ENCODE results near the gene TMEM273. TPM values are rescaled to one million over a fixed set of nuclear protein-coding genes. Genes with fewer than 3 reads are reported as not detected.
"Not testable (repeated sequence)": the region's sequence is repeated elsewhere in the genome, so short reads cannot be mapped to it uniquely, and the experiment has no call there.

Gene TMEM273
- total and polyA plus RNA-seq, 8 donors, result 0.89 to 72.9 (median 5.9) TPM

DNA sequence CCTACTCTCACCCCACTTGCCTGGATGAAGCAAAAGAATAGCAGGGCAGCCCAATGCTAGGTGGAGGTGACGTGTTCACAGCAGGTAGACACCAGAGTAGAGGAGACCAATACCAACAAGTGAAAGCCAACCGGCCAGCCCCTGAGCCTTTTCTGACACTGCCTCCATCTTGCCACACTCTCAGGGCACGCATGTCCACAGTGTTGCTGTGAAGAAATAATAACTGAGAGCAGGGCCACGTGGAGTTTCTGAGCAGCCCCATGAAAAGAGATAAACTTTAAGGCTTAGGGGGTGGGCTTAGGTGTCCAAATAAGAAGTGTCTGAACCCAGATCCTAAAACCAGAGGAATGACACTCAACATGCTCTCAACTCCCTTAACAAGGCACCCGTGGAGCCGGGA, 9.0 kb upstream of the TMEM273 start:
- H3K4me1 ChIP-seq, result no peaks in the 10 kb centered on the region
- H3K4me3 ChIP-seq, result no peak overlapping the region
- peaks cover 0 to 6% (median 0%) of the 10 kb centered on the region in 3 donors for H3K27me3 ChIP-seq
- no peak overlapping the region for H3K27ac ChIP-seq
- intact Hi-C loops (cut with DNase I; ENCODE audit: low total_unique reads), result no loop called here
- 79 to 90% (median 83%) methylated on average over 6 of the region's 6 CpGs for WGBS, 5 donors
- no peak for DNase-seq
- H3K36me3 ChIP-seq, result no peaks in the 10 kb centered on the region
- TF ChIP-seq EP300 (IDR thresholded peaks at IDR 0.05), result no peak
- no peaks in the 10 kb centered on the region for H3K9me3 ChIP-seq

DNA sequence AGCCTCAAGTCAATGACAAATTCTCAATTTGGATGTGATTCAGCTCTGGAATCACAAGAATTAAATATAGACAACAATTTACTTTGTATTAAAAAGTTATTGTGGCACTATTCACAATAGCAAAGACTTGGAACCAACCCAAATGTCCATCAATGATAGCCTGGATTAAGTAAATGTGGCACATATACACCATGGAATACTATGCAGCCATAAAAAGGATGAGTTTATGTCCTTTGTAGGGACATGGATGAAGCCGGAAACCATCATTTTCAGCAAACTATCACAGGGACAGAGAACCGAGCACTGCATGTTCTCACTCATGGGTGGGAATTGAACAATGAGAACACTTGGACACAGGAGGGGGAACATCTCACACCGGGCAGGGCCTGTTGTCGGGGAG, 7.7 kb upstream of the TMEM273 start:
- H3K27ac ChIP-seq; H3K9me3 ChIP-seq; H3K27me3 ChIP-seq; H3K4me3 ChIP-seq; intact Hi-C loops (cut with DNase I; ENCODE audit: low total_unique reads); H3K36me3 ChIP-seq; H3K4me1 ChIP-seq; DNase-seq: not testable (repeated sequence)
- 89 to 97% (median 92%) methylated on average over 4 of the region's 4 CpGs for WGBS, 5 donors

GRCh38 chr10:49194212-49194920, 6.2 kb upstream of the TMEM273 start:
- Histone ChIP-seq H3K4me1 (peaks cover 0 to 5% (median 1%) of the 10 kb centered on the region in 4 donors), H3K4me3 (no peak overlapping the region), H3K36me3 (no peaks in the 10 kb centered on the region), H3K27ac (peak overlapping the region in 3 of 5 donors; percentile 26 to 64 (median 27)), H3K9me3 (no peaks in the 10 kb centered on the region), H3K27me3 (peaks cover 0 to 12% (median 0%) of the 10 kb centered on the region in 3 donors)
- DNase-seq, result no peak
- intact Hi-C loops (cut with DNase I; ENCODE audit: low total_unique reads), result no loop called here
- no peak for TF ChIP-seq EP300 (IDR thresholded peaks at IDR 0.05)
- no peak for TF ChIP-seq POLR2A (IDR thresholded peaks at IDR 0.05)
- TF ChIP-seq CTCF (IDR thresholded peaks at IDR 0.05), result no peak
- no peak for TF ChIP-seq POLR2AphosphoS5 (IDR thresholded peaks at IDR 0.05)
- WGBS, 5 donors, result 50 to 64% (median 63%) methylated on average over 8 of the region's 8 CpGs

DNA sequence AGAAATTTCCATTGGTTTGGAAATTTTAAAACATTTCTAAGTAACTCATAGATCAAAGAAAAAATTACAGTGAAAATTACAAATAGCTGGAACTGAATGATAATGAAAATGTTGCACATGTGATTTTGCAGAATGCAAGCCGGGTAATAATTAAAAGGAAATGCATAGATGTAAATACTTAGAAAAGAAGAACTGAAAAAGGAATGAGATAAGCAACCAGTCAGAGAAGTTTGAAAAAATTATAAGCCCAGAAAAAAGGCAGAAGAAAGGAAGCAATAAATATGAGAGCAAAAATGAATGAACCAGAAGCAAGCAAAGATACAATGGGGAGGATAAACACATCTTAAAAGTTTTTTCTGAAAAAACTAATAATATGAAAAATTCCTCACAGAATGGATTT, 3.2 kb upstream of the TMEM273 start:
- Histone ChIP-seq H3K36me3 (no peaks in the 10 kb centered on the region), H3K4me1 (peaks cover 0 to 33% (median 11%) of the 10 kb centered on the region in 4 donors), H3K27me3 (peaks cover 0 to 6% (median 0%) of the 10 kb centered on the region in 3 donors), H3K9me3 (no peaks in the 10 kb centered on the region), H3K27ac (peak overlapping the region in 1 of 5 donors; percentile 69), H3K4me3 (no peak overlapping the region)
- 65 to 76% (median 72%) methylated on average over 1 of the region's 1 CpG for WGBS, 5 donors
- intact Hi-C loops (cut with DNase I; ENCODE audit: low total_unique reads), result no loop called here
- DNase-seq, result no peak
- TF ChIP-seq CTCF (IDR thresholded peaks at IDR 0.05) (no peak), POLR2AphosphoS5 (IDR thresholded peaks at IDR 0.05) (no peak), POLR2A (IDR thresholded peaks at IDR 0.05) (no peak), EP300 (IDR thresholded peaks at IDR 0.05) (no peak)

DNA sequence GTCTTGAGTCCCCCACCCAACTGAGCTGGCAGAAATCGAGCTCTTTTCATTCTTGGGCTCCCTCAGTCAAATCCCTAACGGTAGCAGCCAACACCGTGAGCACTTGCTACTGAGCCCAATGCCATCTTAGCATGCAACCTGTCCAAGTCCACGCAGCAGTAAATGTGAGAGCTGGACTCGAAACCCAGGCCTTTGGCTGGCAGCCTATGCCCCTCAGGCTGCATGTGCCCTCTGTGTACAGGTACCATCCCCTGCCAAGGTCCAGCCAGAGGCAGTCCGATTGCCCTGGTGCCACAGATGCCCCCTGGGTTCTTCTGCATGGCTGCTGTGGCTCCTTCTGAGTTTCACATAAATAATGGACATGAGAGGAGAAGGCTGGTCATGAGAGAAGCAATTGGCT, 1.2 kb upstream of the TMEM273 start:
- Histone ChIP-seq H3K4me1 (peaks cover 0 to 37% (median 13%) of the 10 kb centered on the region in 4 donors), H3K36me3 (no peaks in the 10 kb centered on the region), H3K4me3 (no peak overlapping the region), H3K27me3 (peaks cover 0 to 6% (median 0%) of the 10 kb centered on the region in 3 donors), H3K9me3 (no peaks in the 10 kb centered on the region), H3K27ac (peak overlapping the region in 4 of 5 donors; percentile 5 to 73 (median 70))
- DNase-seq, result no peak
- WGBS, 5 donors, result 71 to 83% (median 81%) methylated on average over 4 to 6 of the region's 6 CpGs
- no peak for TF ChIP-seq POLR2AphosphoS5 (IDR thresholded peaks at IDR 0.05)
- intact Hi-C loops (cut with DNase I; ENCODE audit: low total_unique reads), result no loop called here

DNA sequence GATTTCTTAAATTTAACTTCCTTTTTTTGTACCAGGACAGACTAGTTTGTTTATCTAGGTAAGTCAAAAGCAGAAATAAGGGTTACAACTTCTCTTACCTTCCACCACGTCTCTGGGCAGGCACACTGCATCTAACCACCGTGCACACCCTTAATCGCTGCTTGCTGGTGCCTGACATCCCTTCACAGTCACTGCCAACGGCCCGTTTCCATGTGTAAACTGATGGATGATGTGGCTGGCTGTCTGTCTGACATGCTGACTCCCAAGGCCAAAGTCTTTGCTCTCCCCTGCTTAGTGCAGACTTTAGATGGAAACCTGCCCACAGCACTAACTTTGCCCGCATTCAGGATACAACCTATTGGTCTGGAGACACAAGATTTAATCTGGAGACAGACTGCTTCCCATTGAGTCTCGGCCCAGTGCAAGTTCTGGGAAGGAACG, 1.1 kb downstream of the TMEM273 start:
- H3K4me1 ChIP-seq, result peaks cover 0 to 42% (median 13%) of the 10 kb centered on the region in 4 donors
- no peaks in the 10 kb centered on the region for H3K36me3 ChIP-seq
- H3K27me3 ChIP-seq, result peaks cover 0 to 6% (median 0%) of the 10 kb centered on the region in 3 donors
- WGBS, 5 donors, result 26 to 51% (median 46%) methylated on average over 8 of the region's 8 CpGs
- H3K4me3 ChIP-seq, result peak overlapping the region; percentile 6 to 37 (median 22)
- no peaks in the 10 kb centered on the region for H3K9me3 ChIP-seq
- peak overlapping the region in 3 of 5 donors; percentile 69 to 74 (median 71) for H3K27ac ChIP-seq
- intact Hi-C loops (cut with DNase I; ENCODE audit: low total_unique reads), result no loop called here
- peak; percentile 5 to 24 for DNase-seq
- TF ChIP-seq POLR2A (IDR thresholded peaks at IDR 0.05) (no peak), EP300 (IDR thresholded peaks at IDR 0.05) (no peak), POLR2AphosphoS5 (IDR thresholded peaks at IDR 0.05) (no peak), CTCF (IDR thresholded peaks at IDR 0.05) (no peak)

Measured in stomach (tissue), 9 donors.